22Rv1 (cell line): ENCODE measurements around the gene MROH9.

ENCODE experiments used
- H3K27ac ChIP-seq: fragments of 450-650 bp; 2 replicates; pipeline ENCODE4 v1.5.1; 2017
- CTCF ChIP-seq: fragments of 450-650 bp; IDR thresholded peaks from 2 replicates; pipeline ENCODE4 v1.5.1; 2017; ENCODE audit warnings: mild to moderate bottlenecking
- ZFX ChIP-seq: fragments of 450-650 bp; IDR thresholded peaks from 2 replicates; pipeline ENCODE4 v1.6.1; 2017; ENCODE audit warnings: antibody characterized with exemption, borderline replicate concordance

The MROH9 gene

GRCh38 chr1:171107262-171107940 is 172.1 kb downstream of the MROH9 start:
- H3K27ac ChIP-seq: no peak overlapping the region
- no peak for TF ChIP-seq CTCF
- TF ChIP-seq ZFX: no peak

- no peak overlapping the region for H3K27ac ChIP-seq
- TF ChIP-seq CTCF (no peak), ZFX (no peak)
These were observed 172.6 kb downstream of the MROH9 start for GRCh38 chr1:171107969-171108368.

GRCh38 chr1:171109966-171110365 is 174.6 kb downstream of the MROH9 start:
- no peak overlapping the region for H3K27ac ChIP-seq
- TF ChIP-seq CTCF (no peak), ZFX (no peak)

- H3K27ac ChIP-seq: no peak overlapping the region
- TF ChIP-seq CTCF: no peak
These were observed 175.4 kb downstream of the MROH9 start for GRCh38 chr1:171110621-171111326.

- TF ChIP-seq ZFX (no peak), CTCF (no peak)
- no peak overlapping the region for H3K27ac ChIP-seq
These were observed 176.8 kb downstream of the MROH9 start for GRCh38 chr1:171112119-171112518.

GRCh38 chr1:171113382-171113781 is 178.0 kb downstream of the MROH9 start:
- H3K27ac ChIP-seq: no peak overlapping the region
- TF ChIP-seq ZFX (no peak), CTCF (no peak)
